Pancreas (tissue), 10 donors: Measurements from ENCODE around the gene PPP1R37. TPM values are rescaled to one million over a fixed set of nuclear protein-coding genes. Genes with fewer than 3 reads are reported as not detected.

ENCODE experiments used
- ATAC-seq, 4 donors: fragments of 200-7000 bp; cut with Tn5 transposase; one replicate each; pipeline versions ENCODE4 v1.8.0 to v1.9.1; 2020; ENCODE audit warnings: mild to moderate bottlenecking in 4 of 4, moderate library complexity in 4 of 4
- DNase-seq, 6 donors: peaks; one replicate each; pipeline ENCODE4 v3.0.0-alpha.2; 2020
- FAIRE-seq: peaks from 2 replicates; lab custom pipeline; 2012; peaks lifted over from hg19 to GRCh38; lab: Jason Lieb, UNC
- H3K27ac ChIP-seq, 4 donors: fragments of 200-600 bp; sonication (generic); 1 replicate in 3 of 4; 2 replicates in 1 of 4; pipeline versions ENCODE4 v1.5.0 to v1.8.0; 2020
- H3K27me3 ChIP-seq, 4 donors: fragments of 200-600 bp; one replicate each; pipeline ENCODE4 v1.8.0; 2021
- H3K36me3 ChIP-seq, 3 donors: fragments of 200-600 bp; sonication (generic) in 1 of 3; one replicate each; pipeline versions ENCODE4 v1.5.0 to v1.8.0; 2020 to 2021
- H3K4me1 ChIP-seq, 3 donors: fragments of 200-600 bp; one replicate each; pipeline ENCODE4 v1.8.0; 2021
- H3K4me3 ChIP-seq, 4 donors: fragments of 200-600 bp; sonication (generic) in 2 of 4; one replicate each; pipeline versions ENCODE4 v1.5.0 to v1.8.0; 2020 to 2021
- H3K9me3 ChIP-seq, 4 donors: fragments of 200-600 bp; one replicate each; pipeline ENCODE4 v1.8.0; 2021
- CTCF ChIP-seq, 4 donors: fragments of 200-600 bp; sonication (generic) in 3 of 4; IDR thresholded peaks; one replicate each; pipeline versions ENCODE4 v1.5.0 to v1.8.0; 2021; ENCODE audit warnings: antibody characterized with exemption in 4 of 4
- WGBS, 2 donors: extraction: QIAGEN DNeasy Blood & Tissue Kit; methylation state at CpG; one replicate each; pipeline ENCODE4 v1.1.7; 2013; 5-methylcytosine and 5-hydroxymethylcytosine counted together
- intact Hi-C, 3 donors: fragments of 100-400 bp; cut with DNase I; formaldehyde crosslinking; loops; one replicate each; pipeline versions ENCODE4 v1.11.1 to v1.14.2; 2022
- polyA plus RNA-seq, 2 donors: library from polyadenylated mRNA; stranded (reverse); fragments of 200-250 nt; gene quantifications; one replicate each; pipeline ENCODE4 v1.2.3, GENCODE V29; 2013
- total RNA-seq, 6 donors: library from RNA; stranded (reverse); fragmentation: NEBNext Ultra II Directional in 4 of 6; extraction: Animal tissue kit (Norgen Biotek cat#: 25700) in 4 of 6; gene quantifications; one replicate each; pipeline versions ENCODE4 v1.2.1 to v1.2.4, GENCODE V29; 2021 to 2023
- donor health status: healthy with polysubstance abuse.
- donor health status: DM: no; HTN: no; CAD: no; lungs with moderate emphysema.
- donor health status: DM: no; HTN: no; CAD: no.
- donor health status: control.
- donor health status: control.
- donor health status: Bipolar disorder and iron deficiency.
- donor health status: DM: yes; HTN: yes; CAD: no.
- donor health status: DM: no; HTN: no; CAD: no.
- donor health status: DM: no; HTN: no; CAD: no.
- donor health status: DM: yes; HTN: yes; CAD: no.

The PPP1R37 gene
- total and polyA plus RNA-seq, 8 donors: 13.0 to 57.4 (median 15.3) TPM

- WGBS, 2 donors: 88 to 91% methylated on average over 9 of the region's 9 CpGs
- TF ChIP-seq CTCF (IDR thresholded peaks at IDR 0.05): no peak
- no peaks in the 10 kb centered on the region for H3K27me3 ChIP-seq
- H3K9me3 ChIP-seq: no peaks in the 10 kb centered on the region
- DNase-seq (no peak), ATAC-seq (no peak), FAIRE-seq (no peak)
- H3K36me3 ChIP-seq: peaks cover 8 to 83% (median 45%) of the 10 kb centered on the region in 3 donors
- intact Hi-C loops: loop anchor here in 1 of 3 donors (5.0 to 10.0 kb wide), 2 partner anchors 45 to 153 kb away; partner anchors contain the start of gene APOE
- no peak overlapping the region for H3K27ac ChIP-seq
- H3K4me1 ChIP-seq: no peaks in the 10 kb centered on the region
- no peak overlapping the region for H3K4me3 ChIP-seq
These were observed 35.5 kb upstream of the PPP1R37 start for GRCh38 chr19:45057444-45057843.

GRCh38 chr19:45058622-45059159, 34.3 kb upstream of the PPP1R37 start:
- Histone ChIP-seq H3K4me3 (no peak overlapping the region), H3K36me3 (peaks cover 8 to 85% (median 46%) of the 10 kb centered on the region in 3 donors), H3K27ac (no peak overlapping the region), H3K9me3 (no peaks in the 10 kb centered on the region), H3K4me1 (no peaks in the 10 kb centered on the region), H3K27me3 (no peaks in the 10 kb centered on the region)
- intact Hi-C loops: loop anchor here in 1 of 3 donors (5.0 to 10.0 kb wide), 2 partner anchors 46 to 154 kb away; partner anchors contain the start of gene APOE
- FAIRE-seq (no peak), ATAC-seq (no peak), DNase-seq (no peak)
- 85% methylated on average over 14 of the region's 14 CpGs for WGBS, 2 donors
- no peak for TF ChIP-seq CTCF (IDR thresholded peaks at IDR 0.05)

GRCh38 chr19:45059258-45059965, 33.6 kb upstream of the PPP1R37 start:
- Histone ChIP-seq H3K9me3 (no peaks in the 10 kb centered on the region), H3K27me3 (no peaks in the 10 kb centered on the region), H3K4me3 (no peak overlapping the region), H3K4me1 (no peaks in the 10 kb centered on the region), H3K27ac (no peak overlapping the region), H3K36me3 (peaks cover 8 to 85% (median 51%) of the 10 kb centered on the region in 3 donors)
- FAIRE-seq (no peak), DNase-seq (peak in 5 of 6 donors; percentile 56 to 88 (median 76)), ATAC-seq (peak; percentile 67 to 90 (median 84))
- WGBS, 2 donors: 49% methylated on average over 16 of the region's 16 CpGs
- intact Hi-C loops: loop anchor here in 1 of 3 donors (5.0 to 10.0 kb wide), 2 partner anchors 47 to 155 kb away; partner anchors contain the start of gene APOE
- TF ChIP-seq CTCF (IDR thresholded peaks at IDR 0.05): peak; percentile 84 to 89 (median 86)

- no peak overlapping the region for H3K27ac ChIP-seq
- no peak for DNase-seq
- H3K4me1 ChIP-seq: no peaks in the 10 kb centered on the region
- TF ChIP-seq CTCF (IDR thresholded peaks at IDR 0.05): no peak
- no peaks in the 10 kb centered on the region for H3K9me3 ChIP-seq
- 94 to 96% methylated on average over 4 of the region's 4 CpGs for WGBS, 2 donors
- H3K4me3 ChIP-seq: no peak overlapping the region
- peaks cover 6 to 85% (median 56%) of the 10 kb centered on the region in 3 donors for H3K36me3 ChIP-seq
- H3K27me3 ChIP-seq: no peaks in the 10 kb centered on the region
- ATAC-seq: no peak
- intact Hi-C loops: no loop called here
- FAIRE-seq: no peak
These were observed 31.0 kb upstream of the PPP1R37 start for GRCh38 chr19:45061965-45062364.
